OCI-LY3 (cell line): ENCODE measurements around the gene OPN4.

Experiments used
- H2AFZ ChIP-seq: fragments of 200-600, 300-600 bp; shearing (Covaris generic); 2 replicates; pipeline ENCODE4 v1.6.0; 2014; ENCODE audit warnings: antibody characterized with exemption, low read depth, low read length
- H3K27ac ChIP-seq: fragments of 200-600, 300-600 bp; sonication (generic); 2 replicates; pipeline ENCODE4 v1.5.1; 2014; ENCODE audit warnings: mild to moderate bottlenecking, low read length, moderate library complexity, mixed read lengths
- H3K27me3 ChIP-seq: fragments of 200-600, 300-600 bp; sonication (generic); 2 replicates; pipeline ENCODE4 v1.6.1; 2014; ENCODE audit warnings: low read depth, low read length, mixed read lengths
- H3K36me3 ChIP-seq: fragments of 200-600, 300-600 bp; sonication (generic); replicated peaks from 2 replicates; pipeline ENCODE3; 2014; ENCODE audit warnings: low read depth, low read length, mixed read lengths
- H3K4me1 ChIP-seq: fragments of 300-600, 200-600 bp; sonication (generic); 2 replicates; pipeline ENCODE4 v1.6.1; 2014; ENCODE audit warnings: low read length, mixed read lengths
- H3K4me2 ChIP-seq: fragments of 200-600, 300-600 bp; sonication (generic); 2 replicates; pipeline ENCODE4 v1.6.1; 2014; ENCODE audit warnings: low read length, mixed read lengths
- H3K4me3 ChIP-seq: fragments of 300-600, 200-600 bp; sonication (generic); 2 replicates; pipeline ENCODE4 v1.5.1; 2014; ENCODE audit warnings: antibody characterized with exemption, mild to moderate bottlenecking, low read length, moderate library complexity
- H3K79me2 ChIP-seq: fragments of 300-600, 200-600 bp; shearing (Covaris generic); 2 replicates; pipeline ENCODE4 v1.6.1; 2014; ENCODE audit warnings: mild to moderate bottlenecking, low read length, mixed read lengths
- H3K9ac ChIP-seq: fragments of 300-600, 200-600 bp; shearing (Covaris generic); 2 replicates; pipeline ENCODE4 v1.6.0; 2014; ENCODE audit warnings: mild to moderate bottlenecking, low read length, moderate library complexity
- H3K9me3 ChIP-seq: fragments of 200-600, 300-600 bp; shearing (Covaris generic); 2 replicates; pipeline ENCODE4 v1.6.1; 2014; ENCODE audit warnings: low read length, mixed read lengths; ENCODE audit not compliant: insufficient read depth
- H4K20me1 ChIP-seq: fragments of 200-600, 300-600 bp; sonication (generic); 2 replicates; pipeline ENCODE4 v1.6.1; 2016; ENCODE audit warnings: low read length, mixed read lengths; ENCODE audit not compliant: insufficient read depth
- CTCF ChIP-seq: fragments of 200-600, 300-600 bp; sonication (generic); IDR thresholded peaks from 2 replicates; pipeline ENCODE4 v1.5.1; 2014; ENCODE audit warnings: antibody characterized with exemption, low read length, low read depth
- EZH2phosphoT487 ChIP-seq: fragments of 200-600 bp; shearing (Covaris generic); IDR thresholded peaks from 2 replicates; pipeline ENCODE4 v1.6.1; 2018; ENCODE audit warnings: antibody characterized with exemption, mixed run types, low read depth

The OPN4 gene

DNA sequence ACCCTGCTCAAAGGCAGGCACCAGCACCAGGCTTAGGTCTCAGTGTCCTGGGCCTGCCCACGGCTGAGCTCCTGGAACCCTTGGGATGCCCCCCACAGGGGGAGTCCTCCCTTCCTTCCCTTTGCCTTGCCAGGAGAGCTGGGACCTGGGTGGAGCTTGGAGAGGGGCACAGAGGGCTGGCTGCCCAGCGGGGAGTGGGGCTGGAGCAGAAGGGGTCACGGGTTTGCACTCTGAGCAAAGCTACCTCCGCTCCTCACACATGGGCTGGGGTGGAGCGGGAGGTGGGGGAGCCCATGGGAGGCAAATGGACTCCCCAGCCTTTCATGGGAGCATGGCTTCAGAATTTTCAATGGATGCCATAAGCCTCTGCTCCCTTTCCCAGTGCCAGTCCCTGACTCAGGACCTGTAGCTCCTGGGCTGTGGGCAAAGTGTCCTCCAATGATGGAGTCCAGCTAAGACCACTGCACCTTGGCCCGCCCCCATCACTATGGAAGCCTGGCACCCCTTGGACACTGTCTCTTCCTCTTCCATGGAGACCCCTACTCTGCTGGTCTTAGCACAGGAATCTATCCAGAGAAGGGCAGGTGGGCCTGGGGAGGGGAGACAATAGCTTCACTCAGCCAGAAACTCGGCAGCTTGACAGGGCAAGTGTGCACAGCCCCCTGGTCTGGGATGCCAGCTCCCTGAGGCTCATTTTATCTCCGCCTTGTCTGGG is 53.9 kb downstream of the OPN4 start:
- no peak overlapping the region for H3K9ac ChIP-seq
- H3K4me1 ChIP-seq = peaks cover 8% of the 10 kb centered on the region; the same call in 1 of the 2 replicates
- H3K4me3 ChIP-seq = no peak overlapping the region
- TF ChIP-seq EZH2phosphoT487 (no peak), CTCF (no peak)
- H3K27ac ChIP-seq = no peak overlapping the region
- no peak overlapping the region for H2AFZ ChIP-seq
- H3K9me3 ChIP-seq = no peaks in the 10 kb centered on the region
- no peaks in the 10 kb centered on the region for H4K20me1 ChIP-seq
- no peaks in the 10 kb centered on the region for H3K27me3 ChIP-seq
- H3K36me3 ChIP-seq = no peaks in the 10 kb centered on the region
- H3K79me2 ChIP-seq = no peaks in the 10 kb centered on the region; the same call in 1 of the 2 replicates
- H3K4me2 ChIP-seq = no peak overlapping the region

GRCh38 chr10:86708783-86709380 is 54.5 kb downstream of the OPN4 start:
- H3K27ac ChIP-seq = no peak overlapping the region

GRCh38 chr10:86709396-86710185 is 55.2 kb downstream of the OPN4 start:
- Histone ChIP-seq H3K4me2 (no peak overlapping the region), H4K20me1 (no peaks in the 10 kb centered on the region), H3K27me3 (no peaks in the 10 kb centered on the region), H3K4me1 (peaks cover 8% of the 10 kb centered on the region; the same call in 1 of the 2 replicates), H3K9ac (no peak overlapping the region), H3K4me3 (no peak overlapping the region), H3K27ac (no peak overlapping the region), H2AFZ (no peak overlapping the region), H3K36me3 (no peaks in the 10 kb centered on the region), H3K79me2 (no peaks in the 10 kb centered on the region; the same call in 1 of the 2 replicates), H3K9me3 (no peaks in the 10 kb centered on the region)
- no peak for TF ChIP-seq EZH2phosphoT487

More at GRCh38 chr10:86708783-86709380, 54.5 kb downstream of the OPN4 start:
- TF ChIP-seq EZH2phosphoT487 (no peak), CTCF (no peak)
- Histone ChIP-seq H2AFZ (no peak overlapping the region), H3K36me3 (no peaks in the 10 kb centered on the region), H3K79me2 (no peaks in the 10 kb centered on the region; the same call in 1 of the 2 replicates), H3K27me3 (no peaks in the 10 kb centered on the region), H3K4me3 (no peak overlapping the region), H4K20me1 (no peaks in the 10 kb centered on the region), H3K9ac (no peak overlapping the region), H3K4me2 (no peak overlapping the region), H3K4me1 (peaks cover 8% of the 10 kb centered on the region; the same call in 1 of the 2 replicates), H3K9me3 (no peaks in the 10 kb centered on the region)

- Histone ChIP-seq H3K4me2 (peak overlapping the region; percentile 98), H3K4me1 (peaks cover 8% of the 10 kb centered on the region; the same call in 1 of the 2 replicates), H3K27me3 (no peaks in the 10 kb centered on the region), H3K9me3 (no peaks in the 10 kb centered on the region), H3K36me3 (no peaks in the 10 kb centered on the region), H3K79me2 (no peaks in the 10 kb centered on the region; the same call in 1 of the 2 replicates), H3K9ac (peak overlapping the region; percentile 92), H3K27ac (peak overlapping the region; percentile 95), H4K20me1 (no peaks in the 10 kb centered on the region), H2AFZ (peak overlapping the region; percentile 94), H3K4me3 (peak overlapping the region; percentile 93)
- TF ChIP-seq EZH2phosphoT487 (no peak), CTCF (peak; percentile 55)
These were observed 56.7 kb downstream of the OPN4 start for GRCh38 chr10:86710987-86711512.
